ENCODE results near the gene KCNMB2.
"Not testable (repeated sequence)": the region's sequence is repeated elsewhere in the genome, so short reads cannot be mapped to it uniquely, and the experiment has no call there.

The KCNMB2 gene

DNA sequence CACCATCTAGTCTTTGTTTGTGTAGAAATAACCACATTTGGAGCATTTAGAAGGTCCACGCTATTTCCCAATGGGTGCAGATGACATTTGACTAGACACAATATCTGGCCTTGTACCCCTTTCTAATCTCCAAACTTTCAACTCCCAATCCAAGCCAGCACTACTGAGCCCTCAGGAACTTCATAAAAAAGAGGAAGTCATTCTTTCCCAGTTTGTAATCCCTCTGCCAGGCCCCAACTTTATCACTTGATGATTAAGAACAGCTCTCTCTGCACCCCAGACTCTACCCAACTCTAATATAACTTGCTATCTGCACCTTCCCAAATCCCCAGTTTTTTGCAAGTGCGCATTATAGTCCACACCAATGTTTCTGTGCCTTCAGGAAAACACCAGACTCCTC is 170.2 kb downstream of the KCNMB2 start:
- DNase-seq, result no peak

GRCh38 chr3:178707311-178708031 is 171.2 kb downstream of the KCNMB2 start:
- no peak for DNase-seq

GRCh38 chr3:178709051-178709450 is 172.8 kb downstream of the KCNMB2 start:
- no peak for DNase-seq

- DNase-seq, result no peak
Observed at GRCh38 chr3:178711753-178712152, 175.5 kb downstream of the KCNMB2 start.

GRCh38 chr3:178712247-178712646 is 176.0 kb downstream of the KCNMB2 start:
- no peak for DNase-seq

DNA sequence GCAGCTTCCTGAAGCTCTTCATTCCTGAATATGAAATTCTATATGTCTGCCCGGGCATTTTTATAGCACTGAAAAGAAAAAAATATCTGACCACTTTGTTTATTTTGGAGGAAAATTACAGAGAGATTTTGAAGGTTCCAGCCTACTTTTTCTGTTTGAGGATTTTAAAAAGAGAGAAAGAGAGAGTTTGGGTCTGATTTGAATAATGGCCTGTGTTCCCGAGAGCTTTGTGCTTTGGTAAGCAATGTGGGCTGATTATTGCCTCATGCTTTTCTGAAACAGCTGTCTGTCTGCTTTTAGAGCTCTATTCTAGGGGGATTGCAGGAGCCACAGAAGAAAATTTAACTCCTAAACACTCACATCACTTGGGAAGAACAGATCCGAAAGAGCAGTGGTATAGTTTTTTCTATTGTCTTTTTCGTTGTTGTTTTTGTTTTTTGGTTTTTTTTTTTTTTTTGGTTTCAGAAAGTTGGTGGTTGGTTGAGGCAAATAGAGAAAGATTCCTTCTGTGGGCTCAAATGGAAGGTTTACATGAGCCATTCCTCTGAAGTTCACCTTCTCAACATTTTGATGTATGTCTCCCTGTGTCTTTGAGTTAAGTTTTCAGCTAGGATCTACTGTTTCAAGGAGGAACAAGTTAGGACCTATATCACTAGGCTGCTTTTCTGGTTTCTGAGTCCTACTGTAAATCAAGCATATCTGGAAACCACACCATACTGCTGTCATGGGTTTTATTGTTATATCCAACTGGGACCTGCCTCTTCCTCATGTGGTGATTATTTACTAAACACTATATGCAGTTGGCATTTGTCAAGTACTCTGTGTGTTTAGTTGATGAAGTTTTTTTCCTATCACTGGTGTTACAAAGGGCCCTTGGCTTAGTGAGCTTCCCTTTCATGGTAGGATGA is 178.9 kb downstream of the KCNMB2 start:
- DNase-seq, result no peak

DNA sequence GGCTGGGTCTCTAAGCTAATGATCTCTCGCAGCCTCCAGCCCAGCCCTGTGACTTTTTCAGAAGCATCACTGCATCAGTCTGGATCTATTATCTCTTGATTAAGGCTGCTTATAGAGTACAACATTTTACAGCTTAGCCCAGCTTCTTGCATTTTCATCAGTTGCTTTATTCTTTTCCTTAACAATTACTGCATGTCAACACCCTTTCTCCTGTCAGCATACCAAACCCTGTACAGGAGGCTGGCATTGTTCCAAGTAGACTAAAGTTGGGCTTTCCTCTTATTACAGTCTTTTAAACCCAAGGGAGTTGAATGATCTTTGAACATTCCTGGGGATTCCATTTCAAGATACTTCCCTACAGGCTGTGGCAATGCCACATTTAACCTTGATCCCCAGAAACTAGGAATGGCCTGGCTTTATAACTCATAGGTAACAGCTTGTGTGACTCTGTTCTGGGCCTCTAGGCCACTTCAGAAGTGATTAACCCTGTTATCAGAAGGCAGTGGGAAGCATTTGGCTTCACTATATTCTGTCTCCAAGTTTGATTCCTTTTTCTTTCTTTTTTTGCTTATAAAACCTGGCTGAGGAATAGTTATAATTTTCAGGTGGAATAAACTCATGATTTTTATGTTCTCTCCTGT is 182.9 kb downstream of the KCNMB2 start:
- DNase-seq, result no peak

DNA sequence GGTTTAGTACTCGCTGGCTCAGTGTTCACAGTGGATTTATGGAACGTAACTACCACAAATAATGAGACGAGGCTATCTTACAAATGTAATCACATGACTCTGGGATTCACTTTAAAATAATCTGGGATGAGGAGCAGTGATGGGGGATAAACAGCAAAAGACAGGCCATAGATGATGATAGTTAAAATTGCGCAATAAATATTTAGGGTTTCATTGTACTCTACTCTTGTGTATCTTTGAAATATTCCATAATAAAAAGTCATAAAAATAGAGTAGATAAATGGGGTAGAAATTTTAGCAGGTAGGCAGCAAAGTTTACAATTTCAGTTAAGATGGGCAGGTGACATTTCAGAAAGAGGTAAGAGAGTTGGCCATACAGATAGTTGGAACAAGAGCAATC is 196.6 kb downstream of the KCNMB2 start:
- no peak for DNase-seq

DNA sequence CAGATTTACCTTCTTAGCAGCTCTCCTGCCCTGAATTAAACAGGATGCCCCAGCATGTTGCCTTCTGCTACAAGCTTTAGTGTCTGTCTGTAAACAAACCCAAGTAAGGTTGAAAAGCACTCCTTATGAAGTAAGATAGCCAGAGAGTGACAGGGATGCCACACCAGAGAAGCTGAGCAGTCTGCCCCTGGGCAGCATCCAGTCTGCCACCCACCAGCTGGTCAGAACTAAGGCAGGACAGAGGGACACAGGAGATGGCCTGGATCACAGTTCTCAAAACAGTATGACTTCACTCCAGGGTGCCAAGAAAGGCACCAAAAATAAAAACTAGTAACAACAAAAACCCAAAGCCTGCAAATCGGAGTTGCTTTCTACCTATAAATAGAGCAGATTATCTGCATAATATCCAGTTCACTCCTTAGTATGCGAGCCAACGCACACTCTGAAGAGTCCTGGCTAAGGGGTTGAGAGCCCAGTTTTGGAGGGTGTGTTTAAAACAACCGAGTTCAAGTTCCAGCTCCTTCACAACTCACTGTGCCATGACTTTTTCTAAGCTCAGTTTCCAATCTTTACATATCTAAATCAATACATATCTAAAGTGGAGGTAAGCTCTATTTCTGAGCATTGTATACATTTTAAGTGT is 198.9 kb downstream of the KCNMB2 start:
- DNase-seq, result no peak

GRCh38 chr3:178736300-178736699 is 200.1 kb downstream of the KCNMB2 start:
- no peak for DNase-seq

- no peak for DNase-seq
Observed at GRCh38 chr3:178739720-178740119, 203.5 kb downstream of the KCNMB2 start.

- DNase-seq, result no peak
Observed at GRCh38 chr3:178741020-178741419, 204.8 kb downstream of the KCNMB2 start.

- DNase-seq, result no peak
Observed at GRCh38 chr3:178743297-178743696, 207.1 kb downstream of the KCNMB2 start.

DNA sequence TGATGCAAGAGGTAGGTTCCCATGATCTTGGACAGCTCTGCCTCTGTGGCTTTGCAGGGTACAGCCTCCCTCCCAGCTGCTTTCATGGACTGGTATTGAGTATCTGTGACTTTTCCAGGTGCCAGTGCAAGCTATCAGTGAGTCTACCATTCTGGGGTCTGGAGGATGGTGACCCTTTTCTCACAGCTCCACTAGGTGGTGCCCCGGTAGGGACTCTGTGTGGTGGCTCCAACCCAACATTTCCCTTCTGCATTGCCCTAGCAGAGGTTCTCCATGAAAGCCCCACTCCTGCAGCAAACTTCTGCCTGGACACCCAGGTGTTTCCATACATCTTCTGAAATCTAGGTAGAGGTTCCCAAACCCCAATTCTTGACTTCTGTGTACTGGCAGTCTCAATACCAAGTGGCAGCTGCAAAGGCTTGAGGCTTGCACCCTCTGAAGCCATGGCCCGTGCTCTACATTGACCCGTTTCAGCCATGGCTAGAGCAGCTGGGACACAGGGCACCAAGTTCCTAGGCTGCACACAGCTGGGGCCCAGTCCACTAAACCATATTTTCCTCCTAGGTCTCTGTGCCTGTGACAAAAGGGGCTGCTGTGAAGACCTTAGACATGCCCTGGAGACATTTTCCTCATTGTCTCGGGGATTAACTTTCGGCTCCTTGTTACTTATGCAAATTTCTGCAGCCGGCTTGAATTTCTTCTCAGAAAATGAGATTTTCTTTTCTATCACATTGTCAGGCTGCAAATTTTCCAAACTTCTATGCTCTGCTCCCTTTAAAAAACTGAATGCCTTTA is 209.8 kb downstream of the KCNMB2 start:
- not testable (repeated sequence) for DNase-seq

- no peak for DNase-seq
Observed at GRCh38 chr3:178748874-178749273, 212.6 kb downstream of the KCNMB2 start.

GRCh38 chr3:178749471-178749870 is 213.2 kb downstream of the KCNMB2 start:
- DNase-seq, result no peak

- no peak for DNase-seq
Observed at GRCh38 chr3:178750639-178751300, 214.5 kb downstream of the KCNMB2 start.

- no peak for DNase-seq
Observed at GRCh38 chr3:178752843-178753242, 216.6 kb downstream of the KCNMB2 start.

GRCh38 chr3:178754852-178755510 is 218.7 kb downstream of the KCNMB2 start:
- no peak for DNase-seq

DNA sequence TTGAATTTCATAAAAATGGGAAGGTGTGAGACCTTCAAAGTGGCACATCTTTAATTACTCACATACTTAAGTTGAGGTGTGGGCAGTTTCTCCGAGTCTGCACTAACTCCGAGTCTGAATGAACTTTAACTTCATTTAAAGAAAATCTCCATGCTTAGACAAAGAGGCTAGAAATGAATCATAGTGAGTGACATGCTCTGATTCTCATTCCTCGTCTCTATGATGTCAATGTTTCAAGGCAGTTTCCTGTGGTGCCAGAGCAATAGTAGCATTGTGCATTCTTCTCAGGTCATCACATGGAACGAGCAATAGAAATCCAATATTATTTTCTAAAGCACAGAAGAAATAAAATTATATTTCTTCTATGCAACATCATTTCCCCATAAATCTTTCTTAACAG is 224.8 kb downstream of the KCNMB2 start:
- no peak for DNase-seq

DNA sequence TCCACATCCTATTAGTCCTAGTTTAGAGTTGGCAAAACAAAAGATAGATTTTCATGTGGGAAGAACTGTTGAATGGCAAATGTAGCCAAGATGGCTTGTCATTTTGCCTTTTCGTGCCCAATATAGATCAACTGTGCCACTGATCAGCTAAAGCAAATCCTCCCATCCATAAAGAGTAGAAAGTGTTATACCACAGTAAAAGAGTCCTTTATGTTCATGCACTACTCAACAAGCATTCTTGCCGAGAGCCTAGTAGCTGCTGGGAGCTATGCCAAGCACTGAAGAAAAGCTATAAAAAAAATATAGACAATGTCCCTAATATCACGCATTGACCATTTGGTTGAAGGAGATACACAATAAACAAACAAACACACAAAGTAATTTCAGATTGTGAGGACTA is 225.2 kb downstream of the KCNMB2 start:
- DNase-seq, result no peak
